Measurements from ENCODE around the gene GRHL3. TPM values are rescaled to one million over a fixed set of nuclear protein-coding genes. Genes with fewer than 3 reads are reported as not detected.

GRHL3 gene
- polyA plus RNA-seq, 1 experiment, result 0.04 TPM

- ChIA-PET POLR2A (no interaction called here), CTCF (interaction anchor here (1.9 to 4.1 kb wide), 2 partner anchors 81 to 109 kb away, joined by 6 to 16 read pairs; no protein-coding TSS in a partner anchor)
- H3K4me3 ChIP-seq (ENCODE audit: low read depth, low read length), result no peak overlapping the region
- no peak for TF ChIP-seq CTCF (IDR thresholded peaks at IDR 0.05; ENCODE audit: low read depth, low read length)
- no peaks in the 10 kb centered on the region for H3K9me3 ChIP-seq (ENCODE audit: control insufficient read depth, insufficient read depth, low read length)
- DNase-seq (ENCODE audit: low read depth, low spot score), result no peak
- peaks cover 7% of the 10 kb centered on the region for H3K27me3 ChIP-seq (ENCODE audit: control insufficient read depth, insufficient read depth, low read length)
- H3K27ac ChIP-seq (ENCODE audit: low read depth, low read length), result no peak overlapping the region
Measured at GRCh38 chr1:24309762-24310485, 9.2 kb upstream of the GRHL3 start.

DNA sequence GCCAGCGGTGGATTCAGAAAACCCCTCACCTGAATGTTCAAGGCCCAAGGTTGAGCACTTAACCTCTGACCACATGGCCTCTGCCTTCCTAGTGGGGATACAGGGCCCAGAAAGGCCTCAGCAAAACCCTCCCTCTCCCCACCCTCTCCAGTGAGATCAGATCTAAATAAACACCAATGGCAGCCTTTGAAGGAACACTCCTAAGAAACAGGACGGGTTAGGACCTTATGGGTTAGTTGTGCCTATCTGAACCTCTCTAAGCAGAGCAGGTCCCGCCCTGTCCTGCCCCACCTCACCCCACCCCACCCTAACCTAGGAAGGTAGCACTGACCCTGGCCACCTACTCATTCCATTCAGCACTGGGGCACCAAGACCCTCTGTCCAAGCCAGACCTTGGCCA, 7.9 kb upstream of the GRHL3 start:
- Histone ChIP-seq H3K27me3 (ENCODE audit: control insufficient read depth, insufficient read depth, low read length) (peaks cover 13% of the 10 kb centered on the region), H3K27ac (ENCODE audit: low read depth, low read length) (no peak overlapping the region), H3K4me3 (ENCODE audit: low read depth, low read length) (no peak overlapping the region), H3K9me3 (ENCODE audit: control insufficient read depth, insufficient read depth, low read length) (no peaks in the 10 kb centered on the region)
- ChIA-PET CTCF (no interaction called here), POLR2A (no interaction called here)
- no peak for TF ChIP-seq CTCF (IDR thresholded peaks at IDR 0.05; ENCODE audit: low read depth, low read length)
- DNase-seq (ENCODE audit: low read depth, low spot score), result no peak

GRCh38 chr1:24311741-24312140, 7.4 kb upstream of the GRHL3 start:
- DNase-seq (ENCODE audit: low read depth, low spot score), result no peak
- CTCF ChIA-PET, result no interaction called here
- Histone ChIP-seq H3K27me3 (ENCODE audit: control insufficient read depth, insufficient read depth, low read length) (peaks cover 18% of the 10 kb centered on the region), H3K9me3 (ENCODE audit: control insufficient read depth, insufficient read depth, low read length) (no peaks in the 10 kb centered on the region), H3K27ac (ENCODE audit: low read depth, low read length) (no peak overlapping the region), H3K4me3 (ENCODE audit: low read depth, low read length) (no peak overlapping the region)
- no peak for TF ChIP-seq CTCF (IDR thresholded peaks at IDR 0.05; ENCODE audit: low read depth, low read length)
- POLR2A ChIA-PET, result no interaction called here

DNA sequence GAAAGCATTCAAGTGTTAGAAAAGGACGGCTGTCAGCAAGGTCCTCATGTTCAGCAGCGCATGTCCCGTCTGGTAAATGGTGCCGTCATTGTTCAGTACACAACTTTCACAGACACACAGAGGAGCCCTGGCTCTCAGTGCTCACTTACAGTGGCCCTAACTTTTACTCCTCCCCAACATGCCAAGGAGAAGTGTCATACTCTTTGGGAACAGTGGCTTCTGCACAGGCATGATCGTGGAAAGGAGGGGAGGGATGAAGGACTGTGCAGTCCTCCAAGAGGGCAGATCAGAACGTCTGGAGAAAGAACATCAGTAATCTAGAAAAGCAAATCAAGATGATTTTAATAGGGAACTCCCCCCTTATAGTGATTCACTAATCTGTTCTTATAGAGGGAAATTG, 3.8 kb upstream of the GRHL3 start:
- Histone ChIP-seq H3K27ac (ENCODE audit: low read depth, low read length) (no peak overlapping the region), H3K9me3 (ENCODE audit: control insufficient read depth, insufficient read depth, low read length) (no peaks in the 10 kb centered on the region), H3K4me3 (ENCODE audit: low read depth, low read length) (no peak overlapping the region), H3K27me3 (ENCODE audit: control insufficient read depth, insufficient read depth, low read length) (peaks cover 33% of the 10 kb centered on the region)
- DNase-seq (ENCODE audit: low read depth, low spot score), result no peak
- ChIA-PET POLR2A (no interaction called here), CTCF (interaction anchor here (1.1 kb wide), 1 partner anchor 48 kb away, joined by 3 read pairs; no protein-coding TSS in a partner anchor)
- TF ChIP-seq CTCF (IDR thresholded peaks at IDR 0.05; ENCODE audit: low read depth, low read length), result no peak

DNA sequence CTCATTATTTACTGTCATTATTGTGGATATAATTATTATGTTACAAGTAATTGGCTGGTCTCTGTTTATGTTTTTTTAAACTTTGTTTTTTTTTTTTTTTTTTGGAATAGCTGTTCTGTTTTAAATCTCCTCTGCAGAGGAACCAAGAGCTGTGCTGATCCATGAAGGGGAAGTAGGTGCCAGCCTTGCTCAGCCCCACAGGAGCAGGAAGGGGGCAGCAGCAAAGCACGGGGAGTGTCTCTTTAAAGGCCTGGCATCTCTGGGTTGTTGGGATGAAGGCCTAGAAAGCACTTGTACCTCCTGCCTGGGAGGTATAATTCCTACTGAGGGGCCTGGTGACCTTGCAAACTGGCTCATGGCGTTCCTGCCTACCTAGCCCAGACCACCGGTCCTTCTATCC, 2.5 kb upstream of the GRHL3 start:
- POLR2A ChIA-PET, result no interaction called here
- Histone ChIP-seq H3K4me3 (ENCODE audit: low read depth, low read length) (no peak overlapping the region), H3K27ac (ENCODE audit: low read depth, low read length) (no peak overlapping the region), H3K9me3 (ENCODE audit: control insufficient read depth, insufficient read depth, low read length) (no peaks in the 10 kb centered on the region; the same call in 1 of the 2 replicates), H3K27me3 (ENCODE audit: control insufficient read depth, insufficient read depth, low read length) (peaks cover 38% of the 10 kb centered on the region)
- no peak for DNase-seq (ENCODE audit: low read depth, low spot score)
- no peak for TF ChIP-seq CTCF (IDR thresholded peaks at IDR 0.05; ENCODE audit: low read depth, low read length)
- CTCF ChIA-PET, result interaction anchor here (1.1 to 1.7 kb wide), 2 partner anchors 46 to 75 kb away, joined by 3 to 8 read pairs; no protein-coding TSS in a partner anchor
